Measurements from ENCODE around the gene WNT7B. TPM values are rescaled to one million over a fixed set of nuclear protein-coding genes. Genes with fewer than 3 reads are reported as not detected.

The WNT7B gene
- total RNA-seq, 6 experiments from 2014 or later, result 0.07 to 0.14 (median 0.09) TPM; not detected in 1

GRCh38 chr22:45949258-45949870 lies 27.6 kb downstream of the WNT7B start:
- Mint-ChIP-seq H3K4me3 (no peak overlapping the region), H3K27ac (no peak overlapping the region), H3K27me3 (ENCODE audit: insufficient read depth) (peaks cover 31% of the 10 kb centered on the region), H3K4me1 (ENCODE audit: low read depth) (no peaks in the 10 kb centered on the region), H3K36me3 (ENCODE audit: low read depth) (no peaks in the 10 kb centered on the region), H3K9me3 (no peaks in the 10 kb centered on the region)
- DNase-seq, result no peak
- TF ChIP-seq CTCF (IDR thresholded peaks at IDR 0.05), result no peak

GRCh38 chr22:45948081-45948648 lies 28.8 kb downstream of the WNT7B start:
- H3K4me1 Mint-ChIP-seq (ENCODE audit: low read depth), result no peaks in the 10 kb centered on the region
- H3K9me3 Mint-ChIP-seq, result no peaks in the 10 kb centered on the region
- no peak for DNase-seq
- peaks cover 22% of the 10 kb centered on the region for H3K27me3 Mint-ChIP-seq (ENCODE audit: insufficient read depth)
- no peaks in the 10 kb centered on the region for H3K36me3 Mint-ChIP-seq (ENCODE audit: low read depth)
- no peak overlapping the region for H3K4me3 Mint-ChIP-seq
- no peak for TF ChIP-seq CTCF (IDR thresholded peaks at IDR 0.05)
- no peak overlapping the region for H3K27ac Mint-ChIP-seq

GRCh38 chr22:45946805-45947600 lies 30.0 kb downstream of the WNT7B start:
- no peaks in the 10 kb centered on the region for H3K9me3 Mint-ChIP-seq
- H3K36me3 Mint-ChIP-seq (ENCODE audit: low read depth), result no peaks in the 10 kb centered on the region
- peaks cover 19% of the 10 kb centered on the region for H3K27me3 Mint-ChIP-seq (ENCODE audit: insufficient read depth)
- no peak for TF ChIP-seq CTCF (IDR thresholded peaks at IDR 0.05)
- no peaks in the 10 kb centered on the region for H3K4me1 Mint-ChIP-seq (ENCODE audit: low read depth)
- H3K4me3 Mint-ChIP-seq, result no peak overlapping the region
- H3K27ac Mint-ChIP-seq, result no peak overlapping the region
- no peak for DNase-seq

GRCh38 chr22:45945621-45946106 lies 31.3 kb downstream of the WNT7B start:
- H3K4me1 Mint-ChIP-seq (ENCODE audit: low read depth), result no peaks in the 10 kb centered on the region
- H3K36me3 Mint-ChIP-seq (ENCODE audit: low read depth), result no peaks in the 10 kb centered on the region
- H3K27ac Mint-ChIP-seq, result no peak overlapping the region
- no peak for DNase-seq
- no peak overlapping the region for H3K4me3 Mint-ChIP-seq
- peaks cover 13% of the 10 kb centered on the region for H3K27me3 Mint-ChIP-seq (ENCODE audit: insufficient read depth)
- TF ChIP-seq CTCF (IDR thresholded peaks at IDR 0.05), result no peak
- no peaks in the 10 kb centered on the region for H3K9me3 Mint-ChIP-seq

- Mint-ChIP-seq H3K36me3 (ENCODE audit: low read depth) (no peaks in the 10 kb centered on the region), H3K4me3 (no peak overlapping the region), H3K9me3 (no peaks in the 10 kb centered on the region), H3K4me1 (ENCODE audit: low read depth) (no peaks in the 10 kb centered on the region), H3K27me3 (ENCODE audit: insufficient read depth) (peaks cover 29% of the 10 kb centered on the region), H3K27ac (no peak overlapping the region)
- DNase-seq, result no peak
- no peak for TF ChIP-seq CTCF (IDR thresholded peaks at IDR 0.05)
Measured at GRCh38 chr22:45942787-45943493, 34.0 kb downstream of the WNT7B start.
